Upper lobe of left lung (tissue), 6 donors: ENCODE measurements around the gene STX3. TPM values are rescaled to one million over a fixed set of nuclear protein-coding genes. Genes with fewer than 3 reads are reported as not detected.
"Not testable (repeated sequence)": the region's sequence is repeated elsewhere in the genome, so short reads cannot be mapped to it uniquely, and the experiment has no call there.

Experiments used
- ATAC-seq, 2 donors: fragments of 200-7000 bp; cut with Tn5 transposase; one replicate each; pipeline ENCODE4 v1.9.1; 2022; ENCODE audit warnings: mild to moderate bottlenecking in 2 of 2, moderate library complexity in 2 of 2; ENCODE audit not compliant: low FRiP score in 2 of 2
- DNase-seq, 2 donors: peaks; one replicate each; pipeline ENCODE4 v3.0.0-alpha.2; 2019 to 2020
- H3K27ac ChIP-seq, 4 donors: fragments of 200-600 bp; sonication (generic); one replicate each; pipeline ENCODE4 v1.5.1; 2016 to 2019
- H3K27me3 ChIP-seq, 4 donors: fragments of 200-600 bp; sonication (generic); one replicate each; pipeline ENCODE4 v1.5.1; 2017 to 2019
- H3K36me3 ChIP-seq, 4 donors: fragments of 200-600 bp; sonication (generic); one replicate each; pipeline ENCODE4 v1.5.1; 2016 to 2019
- H3K4me1 ChIP-seq, 4 donors: fragments of 200-600 bp; sonication (generic); one replicate each; pipeline ENCODE4 v1.5.1; 2018 to 2019
- H3K4me3 ChIP-seq, 4 donors: fragments of 200-600 bp; sonication (generic); one replicate each; pipeline ENCODE4 v1.5.1; 2017 to 2019; ENCODE audit warnings: mild to moderate bottlenecking in 2 of 4, moderate library complexity in 1 of 4
- H3K9me3 ChIP-seq, 4 donors: fragments of 200-600 bp; sonication (generic); one replicate each; pipeline ENCODE4 v1.5.1; 2018 to 2019
- EP300 ChIP-seq, 4 donors: sonication (generic); formaldehyde crosslinking; IDR thresholded peaks; one replicate each; pipeline ENCODE4 v1.5.1; 2017; ENCODE audit warnings: antibody characterized with exemption in 4 of 4, control low read depth in 2 of 4
- POLR2A ChIP-seq, 4 donors: fragments of 450-650 bp; IDR thresholded peaks; one replicate each; pipeline ENCODE4 v1.5.1; 2016 to 2017; ENCODE audit warnings: antibody characterized with exemption in 4 of 4, mild to moderate bottlenecking in 2 of 4
- POLR2AphosphoS5 ChIP-seq, 2 donors: sonication (generic); formaldehyde crosslinking; IDR thresholded peaks; one replicate each; pipeline ENCODE4 v1.5.1; 2017; ENCODE audit warnings: antibody characterized with exemption in 2 of 2
- WGBS, 2 donors: methylation state at CpG; one replicate each; pipeline ENCODE4 v1.1.5; 2017 to 2018; 5-methylcytosine and 5-hydroxymethylcytosine counted together
- total RNA-seq, 6 donors: library from RNA; depleted of rRNA in 4 of 6; stranded (reverse); fragments of >200 nt in 4 of 6; gene quantifications; one replicate each; pipeline versions ENCODE4 v1.1.0 to v1.2.1, GENCODE V29; 2016 to 2021
- TF ChIP-seq, protein P1 (sequence below), 6 experiments: fragments of 450-650 bp in 4 of 6; fragments of 200-600 bp in 2 of 6; sonication (generic) in 2 of 6; IDR thresholded peaks; one replicate each; pipeline ENCODE4 v1.5.1; 2016 to 2019; ENCODE audit warnings: antibody characterized with exemption in 6 of 6
- donor health status: DM: no; HTN: no; CAD: no; lungs with moderate emphysema.
- donor health status: DM: no; HTN: yes; CAD: no; lungs with severe emphysema.

STX3 gene
- total RNA-seq, 6 donors from 2014 or later: 65.0 to 145 (median 135) TPM

DNA sequence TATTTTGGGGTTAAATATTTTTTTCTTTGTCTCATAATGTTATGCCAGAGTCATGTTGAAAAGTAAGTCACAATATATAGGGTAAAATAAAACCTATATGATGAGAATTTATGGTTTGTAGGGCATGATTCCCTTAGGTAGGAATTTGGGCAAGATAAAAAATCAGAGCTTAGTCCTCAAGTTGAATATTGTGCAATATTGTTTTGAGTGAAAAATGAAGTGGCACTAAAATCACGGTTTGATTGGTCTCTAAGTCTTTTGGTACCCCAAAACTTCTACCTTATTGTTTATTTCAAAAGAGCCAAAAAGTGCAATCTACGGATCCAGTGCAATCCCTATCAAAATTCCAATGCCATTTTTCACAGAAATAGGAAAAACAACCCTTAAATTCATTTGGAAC lies 57.0 kb downstream of the STX3 start:
- peaks cover 7 to 16% (median 13%) of the 10 kb centered on the region in 4 donors for H3K4me1 ChIP-seq

DNA sequence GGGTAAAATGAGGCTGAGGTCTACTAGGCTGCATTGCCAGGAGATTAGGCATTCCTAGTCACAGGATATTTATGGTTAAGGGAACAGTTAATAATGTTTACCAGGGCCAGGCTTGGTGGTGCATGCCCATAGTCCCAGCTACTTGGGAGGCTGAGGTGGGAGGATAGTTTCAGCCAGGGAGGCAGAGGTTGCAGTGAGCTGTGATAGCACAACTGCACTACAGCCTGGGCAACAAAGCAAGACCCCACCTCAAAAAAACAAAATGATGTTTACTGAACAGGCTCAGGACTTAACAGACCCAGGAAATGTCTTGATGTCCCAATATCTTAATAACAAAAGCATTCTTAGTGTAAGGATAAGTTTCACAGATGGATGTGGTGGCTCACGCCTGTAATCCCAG lies 58.2 kb downstream of the STX3 start:
- Histone ChIP-seq H3K4me3 (no peak overlapping the region), H3K4me1 (peaks cover 7 to 16% (median 13%) of the 10 kb centered on the region in 4 donors), H3K9me3 (no peaks in the 10 kb centered on the region), H3K27me3 (no peaks in the 10 kb centered on the region), H3K36me3 (peaks cover 0 to 7% (median 0%) of the 10 kb centered on the region in 4 donors), H3K27ac (no peak overlapping the region)
- DNase-seq: no peak
- ATAC-seq: no peak
- 92 to 100% methylated on average over 1 of the region's 1 CpG for WGBS, 2 donors
- no peak for TF ChIP-seq EP300 (IDR thresholded peaks at IDR 0.05)
- no peak for TF ChIP-seq POLR2AphosphoS5 (IDR thresholded peaks at IDR 0.05)
- no peak for TF ChIP-seq POLR2A (IDR thresholded peaks at IDR 0.05)
- TF ChIP-seq, protein P1, sequence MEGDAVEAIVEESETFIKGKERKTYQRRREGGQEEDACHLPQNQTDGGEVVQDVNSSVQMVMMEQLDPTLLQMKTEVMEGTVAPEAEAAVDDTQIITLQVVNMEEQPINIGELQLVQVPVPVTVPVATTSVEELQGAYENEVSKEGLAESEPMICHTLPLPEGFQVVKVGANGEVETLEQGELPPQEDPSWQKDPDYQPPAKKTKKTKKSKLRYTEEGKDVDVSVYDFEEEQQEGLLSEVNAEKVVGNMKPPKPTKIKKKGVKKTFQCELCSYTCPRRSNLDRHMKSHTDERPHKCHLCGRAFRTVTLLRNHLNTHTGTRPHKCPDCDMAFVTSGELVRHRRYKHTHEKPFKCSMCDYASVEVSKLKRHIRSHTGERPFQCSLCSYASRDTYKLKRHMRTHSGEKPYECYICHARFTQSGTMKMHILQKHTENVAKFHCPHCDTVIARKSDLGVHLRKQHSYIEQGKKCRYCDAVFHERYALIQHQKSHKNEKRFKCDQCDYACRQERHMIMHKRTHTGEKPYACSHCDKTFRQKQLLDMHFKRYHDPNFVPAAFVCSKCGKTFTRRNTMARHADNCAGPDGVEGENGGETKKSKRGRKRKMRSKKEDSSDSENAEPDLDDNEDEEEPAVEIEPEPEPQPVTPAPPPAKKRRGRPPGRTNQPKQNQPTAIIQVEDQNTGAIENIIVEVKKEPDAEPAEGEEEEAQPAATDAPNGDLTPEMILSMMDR (IDR thresholded peaks at IDR 0.05): no peak

More for the DNA sequence above, 57.0 kb downstream of the STX3 start:
- Histone ChIP-seq H3K27me3 (no peaks in the 10 kb centered on the region), H3K9me3 (no peaks in the 10 kb centered on the region), H3K36me3 (peaks cover 0 to 12% (median 3%) of the 10 kb centered on the region in 4 donors), H3K4me3 (no peak overlapping the region), H3K27ac (no peak overlapping the region)
- ATAC-seq (no peak), DNase-seq (no peak)
- TF ChIP-seq POLR2AphosphoS5 (IDR thresholded peaks at IDR 0.05) (no peak), EP300 (IDR thresholded peaks at IDR 0.05) (no peak), POLR2A (IDR thresholded peaks at IDR 0.05) (no peak)
- TF ChIP-seq, protein P1 (IDR thresholded peaks at IDR 0.05): no peak
- WGBS, 2 donors: 74 to 88% methylated on average over 2 of the region's 2 CpGs

DNA sequence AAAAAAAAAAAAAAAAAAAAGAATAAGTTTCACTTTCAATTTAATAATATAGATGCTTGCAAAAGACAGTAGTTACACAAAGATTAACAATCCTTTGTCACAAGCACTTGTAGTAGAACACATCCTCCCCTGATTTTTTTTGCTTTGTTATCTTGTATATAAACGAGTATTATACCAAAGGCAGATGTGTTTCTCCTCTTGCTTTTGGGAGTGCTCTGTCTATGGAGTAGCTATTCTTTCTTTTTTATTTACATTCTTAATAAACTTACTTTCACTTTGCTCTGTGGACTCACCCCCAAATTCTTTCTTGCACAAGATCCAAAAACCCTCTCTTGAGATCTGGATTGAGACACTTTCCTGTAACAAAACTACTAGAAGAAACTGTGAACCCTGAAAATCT lies 58.8 kb downstream of the STX3 start:
- no peak for ATAC-seq
- H3K9me3 ChIP-seq: no peaks in the 10 kb centered on the region
- H3K4me3 ChIP-seq: peak overlapping the region in 1 of 4 donors; percentile 0
- 31 to 35% methylated on average over 1 of the region's 1 CpG for WGBS, 2 donors
- no peak overlapping the region for H3K27ac ChIP-seq
- H3K4me1 ChIP-seq: peaks cover 7 to 16% (median 13%) of the 10 kb centered on the region in 4 donors
- no peak for DNase-seq
- H3K27me3 ChIP-seq: no peaks in the 10 kb centered on the region
- TF ChIP-seq EP300 (IDR thresholded peaks at IDR 0.05) (no peak), POLR2A (IDR thresholded peaks at IDR 0.05) (no peak), POLR2AphosphoS5 (IDR thresholded peaks at IDR 0.05) (no peak)
- TF ChIP-seq, protein P1 (IDR thresholded peaks at IDR 0.05): no peak
- H3K36me3 ChIP-seq: peaks cover 0 to under 1% (median 0%) of the 10 kb centered on the region in 4 donors

DNA sequence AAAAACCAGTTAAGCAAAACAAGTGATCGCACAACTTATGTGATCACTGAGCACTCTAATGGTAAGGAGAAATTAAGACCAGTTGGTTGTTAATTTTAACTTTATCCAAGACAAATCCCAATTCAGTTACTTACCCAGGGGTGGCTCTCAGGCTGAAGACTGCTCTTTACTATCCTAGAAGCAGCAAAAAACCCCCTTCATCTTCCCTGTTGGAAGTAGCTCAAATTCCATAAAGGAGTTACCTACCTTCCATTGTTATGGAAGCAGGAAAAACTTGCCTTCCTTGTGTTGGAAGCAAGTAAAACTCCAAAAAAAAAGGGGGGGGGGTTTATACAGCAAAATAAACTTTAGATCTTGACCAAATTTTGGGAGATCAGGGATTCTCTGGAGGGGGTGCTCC lies 60.6 kb downstream of the STX3 start:
- DNase-seq (no peak), ATAC-seq (no peak)
- no peak overlapping the region for H3K27ac ChIP-seq
- no peaks in the 10 kb centered on the region for H3K9me3 ChIP-seq
- H3K27me3 ChIP-seq: no peaks in the 10 kb centered on the region
- no peak overlapping the region for H3K4me3 ChIP-seq
- WGBS, 2 donors: 100% methylated on average over 1 of the region's 1 CpG
- TF ChIP-seq POLR2A (IDR thresholded peaks at IDR 0.05) (no peak), EP300 (IDR thresholded peaks at IDR 0.05) (no peak), POLR2AphosphoS5 (IDR thresholded peaks at IDR 0.05) (no peak)
- TF ChIP-seq, protein P1 (IDR thresholded peaks at IDR 0.05): no peak
- H3K36me3 ChIP-seq: no peaks in the 10 kb centered on the region
- H3K4me1 ChIP-seq: peaks cover 0 to 6% (median 5%) of the 10 kb centered on the region in 4 donors

DNA sequence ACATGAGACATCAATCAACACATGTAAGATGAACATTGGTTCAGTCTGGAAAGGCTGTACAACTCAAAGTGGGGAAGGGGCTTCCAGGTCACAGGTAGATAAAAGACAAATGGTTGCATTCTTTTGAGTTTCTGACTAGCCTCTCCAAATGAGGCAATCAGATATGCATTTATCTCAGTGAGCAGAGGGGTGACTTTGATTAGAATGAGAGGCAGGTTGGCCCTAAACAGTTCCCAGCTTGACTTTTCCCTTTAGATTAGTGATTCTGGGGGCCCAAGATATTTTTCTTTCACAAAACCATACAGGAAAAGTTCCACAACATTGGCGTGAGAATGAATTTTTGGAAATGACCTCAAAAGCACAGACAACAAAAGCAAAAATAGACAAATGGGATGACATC lies 61.3 kb downstream of the STX3 start:
- H3K4me3 ChIP-seq, H3K27ac ChIP-seq, ATAC-seq, H3K9me3 ChIP-seq, H3K36me3 ChIP-seq, H3K27me3 ChIP-seq, DNase-seq, H3K4me1 ChIP-seq: not testable (repeated sequence)
- WGBS, 2 donors: 80 to 83% methylated on average over 1 of the region's 1 CpG
